NCI-H524 treated with DMSO at 0.1 percent for 48 hours (cell line): ENCODE results near the gene KRT36.

Experiments
- DNase-seq: peaks from one replicate; lab custom pipeline; 2025; lab: John Stamatoyannopoulos, UW

The KRT36 gene

GRCh38 chr17:41500131-41500911 is 10.6 kb upstream of the KRT36 start:
- no peak for DNase-seq

- no peak for DNase-seq
Measured at GRCh38 chr17:41499714-41500113, 10.0 kb upstream of the KRT36 start.

- DNase-seq = no peak
Measured at GRCh38 chr17:41498276-41498675, 8.6 kb upstream of the KRT36 start.

- DNase-seq = no peak
Measured at GRCh38 chr17:41496803-41497484, 7.2 kb upstream of the KRT36 start.

GRCh38 chr17:41494524-41494923 is 4.8 kb upstream of the KRT36 start:
- no peak for DNase-seq

- DNase-seq = no peak
Measured at GRCh38 chr17:41492771-41493170, 3.1 kb upstream of the KRT36 start.

- no peak for DNase-seq
Measured at GRCh38 chr17:41492351-41492750, 2.6 kb upstream of the KRT36 start.

GRCh38 chr17:41491476-41491875 is 1.8 kb upstream of the KRT36 start:
- no peak for DNase-seq

GRCh38 chr17:41490000-41490990 is 585 bp upstream of the KRT36 start:
- DNase-seq = no peak

GRCh38 chr17:41486809-41487530 is 2.7 kb downstream of the KRT36 start:
- DNase-seq = no peak

- DNase-seq = no peak
Measured at GRCh38 chr17:41486316-41486715, 3.4 kb downstream of the KRT36 start.

- DNase-seq = no peak
Measured at GRCh38 chr17:41484920-41485904, 4.5 kb downstream of the KRT36 start.

- no peak for DNase-seq
Measured at GRCh38 chr17:41483991-41484826, 5.5 kb downstream of the KRT36 start.

- DNase-seq = no peak
Measured at GRCh38 chr17:41483531-41483930, 6.2 kb downstream of the KRT36 start.

GRCh38 chr17:41481036-41481435 is 8.7 kb downstream of the KRT36 start, which contains the start of gene KRT35:
KRT35 (minus strand) TSS chr17:41481151; CDS start chr17:41481097, 54 bp downstream.
- DNase-seq = no peak

- DNase-seq = no peak
Measured at GRCh38 chr17:41480581-41480980, 9.1 kb downstream of the KRT36 start.

GRCh38 chr17:41480136-41480535 is 9.6 kb downstream of the KRT36 start:
- no peak for DNase-seq

GRCh38 chr17:41478237-41478636 is 11.5 kb downstream of the KRT36 start:
- no peak for DNase-seq
